ENCODE measurements around the gene PRMT5.

The PRMT5 gene

DNA sequence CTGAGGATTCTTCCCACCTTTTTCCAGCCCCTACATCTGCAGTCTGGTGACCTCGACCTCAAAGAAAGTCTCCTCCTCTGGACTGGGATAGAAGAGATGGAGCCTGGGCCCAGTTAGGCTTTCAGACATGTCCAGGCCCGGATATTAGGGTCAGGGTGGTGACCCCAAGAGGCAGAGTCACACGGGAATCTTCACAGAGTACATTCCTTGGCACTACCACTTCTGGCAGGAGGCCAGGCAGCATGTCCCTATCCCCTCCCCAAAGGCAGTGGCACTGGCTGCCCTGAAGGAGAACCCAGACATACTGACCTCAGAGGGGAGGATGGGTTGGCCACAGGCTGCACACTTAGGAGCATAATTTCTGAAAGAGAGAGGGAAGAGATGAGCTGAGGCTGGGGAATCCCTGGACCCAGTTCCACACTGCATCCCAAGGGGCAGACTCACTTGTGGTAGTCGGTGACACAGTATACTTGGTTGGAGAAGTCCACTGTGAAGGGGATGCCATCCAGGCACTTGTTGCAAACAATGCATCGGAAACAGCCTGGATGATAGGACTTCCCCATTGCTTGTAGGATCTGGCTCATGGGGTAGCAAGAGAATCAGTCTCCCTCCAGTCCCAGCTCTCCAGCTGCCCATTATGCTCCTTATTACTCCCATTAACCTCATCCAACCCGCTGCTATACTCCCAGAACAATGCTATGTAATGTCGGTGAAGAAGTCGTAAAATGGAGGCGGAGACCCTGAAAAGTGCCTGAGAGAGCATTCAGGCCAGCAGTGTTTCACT is 45.5 kb upstream of the PRMT5 start:
- Histone ChIP-seq H3K79me1 (ENCODE audit: low read length) (peaks cover 10% of the 10 kb centered on the region), H3K23ac (ENCODE audit: low read length) (no peak overlapping the region), H2AK5ac (ENCODE audit: low read length) (no peak overlapping the region), H3K4me1 (ENCODE audit: control insufficient read depth, low read depth, low read length) (peaks cover 18% of the 10 kb centered on the region), H3K4me3 (ENCODE audit: low read length) (no peak overlapping the region), H3K36me3 (ENCODE audit: control insufficient read depth, insufficient read depth, low read length) (peaks cover 9% of the 10 kb centered on the region), H3K9ac (ENCODE audit: low read length) (no peak overlapping the region), H2BK15ac (replicated peaks; ENCODE audit: low read depth) (no peak overlapping the region), H3K27me3 (ENCODE audit: insufficient read depth, low read length, poor library complexity) (no peaks in the 10 kb centered on the region), H2BK120ac (ENCODE audit: low read depth, low read length) (no peak overlapping the region), H3K79me2 (ENCODE audit: control insufficient read depth, insufficient read depth, low read length) (peaks cover 7% of the 10 kb centered on the region), H4K5ac (ENCODE audit: low read length) (no peak overlapping the region), H4K8ac (ENCODE audit: low read depth, low read length) (no peak overlapping the region), H3K27ac (ENCODE audit: low read depth, low read length) (no peak overlapping the region), H3K18ac (ENCODE audit: low read length) (no peak overlapping the region), H3K4me2 (ENCODE audit: low read length) (no peak overlapping the region), H3K56ac (ENCODE audit: low read length) (no peak overlapping the region), H3K4ac (ENCODE audit: low read depth, low read length) (no peak overlapping the region), H2BK5ac (ENCODE audit: low read length) (no peak overlapping the region)
- no peak for DNase-seq
- no CpG with 5 or more reads among the region's 9 CpGs for WGBS (ENCODE audit: extremely low coverage, insufficient coverage, low lambda C conversion rate)

DNA sequence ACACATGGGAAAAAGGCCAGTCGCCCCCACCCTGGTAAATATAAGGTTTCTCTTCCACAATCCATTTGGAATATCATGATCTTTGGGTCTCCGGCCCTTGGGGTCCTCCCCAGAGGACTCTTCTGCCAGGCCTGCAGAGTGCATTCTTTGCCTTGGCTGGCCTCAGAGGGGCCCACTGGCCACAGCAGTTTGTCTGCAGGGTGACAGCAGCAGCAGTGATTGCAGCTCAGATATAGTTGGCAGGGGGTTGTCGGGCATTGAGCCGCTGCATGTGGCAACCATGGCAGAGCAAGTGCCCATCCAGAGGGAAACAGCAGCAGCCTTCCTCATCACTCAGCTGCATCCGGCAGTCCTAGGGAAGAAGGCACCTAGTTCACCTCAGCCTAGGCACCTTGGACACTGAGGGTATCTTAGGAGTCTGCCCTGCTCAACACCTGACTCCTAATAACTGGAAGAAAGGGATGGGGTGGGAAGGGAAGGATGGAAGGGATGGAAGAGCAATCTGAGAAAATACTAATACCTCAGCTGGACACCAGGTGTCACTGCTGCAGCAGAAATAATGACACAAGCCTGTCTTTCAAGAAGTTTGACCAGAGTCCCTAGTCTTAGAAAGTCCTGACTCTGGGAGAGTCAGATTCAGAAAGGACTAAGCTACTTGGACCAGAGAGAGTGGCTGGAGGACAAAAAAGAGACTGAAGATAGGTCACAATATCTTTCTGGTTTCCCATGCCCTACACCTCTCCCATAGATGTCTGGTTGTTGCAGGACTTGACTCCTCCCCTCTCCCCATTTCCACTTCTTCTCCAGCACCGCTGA is 44.2 kb upstream of the PRMT5 start:
- H3K27me3 ChIP-seq (ENCODE audit: insufficient read depth, low read length, poor library complexity), result no peaks in the 10 kb centered on the region
- H3K27ac ChIP-seq (ENCODE audit: low read depth, low read length), result no peak overlapping the region
- no peak overlapping the region for H3K4me3 ChIP-seq (ENCODE audit: low read length)
- peak; percentile 76 for DNase-seq
- H3K18ac ChIP-seq (ENCODE audit: low read length), result no peak overlapping the region
- no peak overlapping the region for H2BK5ac ChIP-seq (ENCODE audit: low read length)
- H4K8ac ChIP-seq (ENCODE audit: low read depth, low read length), result no peak overlapping the region
- no peak overlapping the region for H3K4me2 ChIP-seq (ENCODE audit: low read length)
- no peaks in the 10 kb centered on the region for H3K79me2 ChIP-seq (ENCODE audit: control insufficient read depth, insufficient read depth, low read length)
- H2BK120ac ChIP-seq (ENCODE audit: low read depth, low read length), result no peak overlapping the region
- H3K36me3 ChIP-seq (ENCODE audit: control insufficient read depth, insufficient read depth, low read length), result peaks cover 12% of the 10 kb centered on the region
- H3K23ac ChIP-seq (ENCODE audit: low read length), result no peak overlapping the region
- H3K56ac ChIP-seq (ENCODE audit: low read length), result no peak overlapping the region
- H4K5ac ChIP-seq (ENCODE audit: low read length), result no peak overlapping the region
- H2AK5ac ChIP-seq (ENCODE audit: low read length), result no peak overlapping the region
- peaks cover 4% of the 10 kb centered on the region for H3K79me1 ChIP-seq (ENCODE audit: low read length)
- H3K4me1 ChIP-seq (ENCODE audit: control insufficient read depth, low read depth, low read length), result peaks cover 15% of the 10 kb centered on the region
- H3K4ac ChIP-seq (ENCODE audit: low read depth, low read length), result no peak overlapping the region
- no CpG with 5 or more reads among the region's 6 CpGs for WGBS (ENCODE audit: extremely low coverage, insufficient coverage, low lambda C conversion rate)
- no peak overlapping the region for H3K9ac ChIP-seq (ENCODE audit: low read length)
- H2BK15ac ChIP-seq (replicated peaks; ENCODE audit: low read depth), result no peak overlapping the region

GRCh38 chr14:22972313-22972930 is 43.2 kb upstream of the PRMT5 start:
- Histone ChIP-seq H3K27me3 (ENCODE audit: insufficient read depth, low read length, poor library complexity) (no peaks in the 10 kb centered on the region), H3K4ac (ENCODE audit: low read depth, low read length) (no peak overlapping the region), H3K27ac (ENCODE audit: low read depth, low read length) (no peak overlapping the region), H4K8ac (ENCODE audit: low read depth, low read length) (no peak overlapping the region), H3K4me1 (ENCODE audit: control insufficient read depth, low read depth, low read length) (peaks cover 10% of the 10 kb centered on the region), H3K4me3 (ENCODE audit: low read length) (no peak overlapping the region), H2AK5ac (ENCODE audit: low read length) (no peak overlapping the region), H3K23ac (ENCODE audit: low read length) (peak overlapping the region; percentile 24), H3K79me2 (ENCODE audit: control insufficient read depth, insufficient read depth, low read length) (no peaks in the 10 kb centered on the region), H3K9ac (ENCODE audit: low read length) (no peak overlapping the region), H3K79me1 (ENCODE audit: low read length) (peaks cover 4% of the 10 kb centered on the region), H3K4me2 (ENCODE audit: low read length) (no peak overlapping the region), H2BK5ac (ENCODE audit: low read length) (no peak overlapping the region), H3K36me3 (ENCODE audit: control insufficient read depth, insufficient read depth, low read length) (peaks cover 12% of the 10 kb centered on the region), H3K18ac (ENCODE audit: low read length) (no peak overlapping the region), H3K56ac (ENCODE audit: low read length) (no peak overlapping the region), H2BK120ac (ENCODE audit: low read depth, low read length) (no peak overlapping the region), H2BK15ac (replicated peaks; ENCODE audit: low read depth) (no peak overlapping the region), H4K5ac (ENCODE audit: low read length) (no peak overlapping the region)
- no CpG with 5 or more reads among the region's 2 CpGs for WGBS (ENCODE audit: extremely low coverage, insufficient coverage, low lambda C conversion rate)
- DNase-seq, result no peak

DNA sequence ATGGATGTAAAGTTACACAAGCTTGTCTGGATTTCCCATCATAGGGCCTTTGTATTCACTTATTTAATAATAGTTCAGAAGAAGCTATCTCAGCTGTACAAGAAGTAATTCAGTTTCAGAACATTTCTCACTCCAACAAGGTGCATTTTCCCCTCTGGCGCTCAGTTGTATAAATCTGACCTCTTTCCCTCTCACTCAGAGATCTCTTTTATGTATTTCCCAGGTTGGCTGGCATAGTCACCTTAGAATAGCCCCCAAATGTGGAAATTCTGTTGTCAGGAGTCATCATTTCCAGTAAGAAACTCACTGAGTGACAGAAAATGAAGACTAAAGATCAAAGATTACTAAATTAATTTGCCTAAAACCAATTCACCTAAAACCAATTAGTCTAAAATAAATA is 42.0 kb upstream of the PRMT5 start:
- no peak for DNase-seq
- Histone ChIP-seq H3K9ac (ENCODE audit: low read length) (no peak overlapping the region), H3K79me2 (ENCODE audit: control insufficient read depth, insufficient read depth, low read length) (no peaks in the 10 kb centered on the region), H3K79me1 (ENCODE audit: low read length) (peaks cover 4% of the 10 kb centered on the region), H2AK5ac (ENCODE audit: low read length) (no peak overlapping the region), H3K23ac (ENCODE audit: low read length) (no peak overlapping the region), H3K27ac (ENCODE audit: low read depth, low read length) (no peak overlapping the region), H3K4me3 (ENCODE audit: low read length) (no peak overlapping the region), H2BK120ac (ENCODE audit: low read depth, low read length) (no peak overlapping the region), H4K5ac (ENCODE audit: low read length) (no peak overlapping the region), H3K27me3 (ENCODE audit: insufficient read depth, low read length, poor library complexity) (no peaks in the 10 kb centered on the region), H3K36me3 (ENCODE audit: control insufficient read depth, insufficient read depth, low read length) (peaks cover 12% of the 10 kb centered on the region), H4K8ac (ENCODE audit: low read depth, low read length) (no peak overlapping the region), H3K18ac (ENCODE audit: low read length) (no peak overlapping the region), H3K56ac (ENCODE audit: low read length) (no peak overlapping the region), H2BK15ac (replicated peaks; ENCODE audit: low read depth) (no peak overlapping the region), H3K4me2 (ENCODE audit: low read length) (no peak overlapping the region), H2BK5ac (ENCODE audit: low read length) (no peak overlapping the region), H3K4me1 (ENCODE audit: control insufficient read depth, low read depth, low read length) (no peaks in the 10 kb centered on the region), H3K4ac (ENCODE audit: low read depth, low read length) (no peak overlapping the region)
- WGBS (ENCODE audit: extremely low coverage, insufficient coverage, low lambda C conversion rate), result no CpG with 5 or more reads among the region's 1 CpG

GRCh38 chr14:22966783-22967269 is 37.6 kb upstream of the PRMT5 start:
- Histone ChIP-seq H4K5ac (ENCODE audit: low read length) (no peak overlapping the region), H3K18ac (ENCODE audit: low read length) (no peak overlapping the region), H3K27ac (ENCODE audit: low read depth, low read length) (no peak overlapping the region), H3K4ac (ENCODE audit: low read depth, low read length) (no peak overlapping the region), H4K8ac (ENCODE audit: low read depth, low read length) (no peak overlapping the region), H3K4me1 (ENCODE audit: control insufficient read depth, low read depth, low read length) (no peaks in the 10 kb centered on the region), H3K9ac (ENCODE audit: low read length) (no peak overlapping the region), H2AK5ac (ENCODE audit: low read length) (no peak overlapping the region), H2BK120ac (ENCODE audit: low read depth, low read length) (no peak overlapping the region), H3K4me2 (ENCODE audit: low read length) (no peak overlapping the region), H3K79me2 (ENCODE audit: control insufficient read depth, insufficient read depth, low read length) (no peaks in the 10 kb centered on the region), H3K36me3 (ENCODE audit: control insufficient read depth, insufficient read depth, low read length) (peaks cover 3% of the 10 kb centered on the region), H3K23ac (ENCODE audit: low read length) (no peak overlapping the region), H3K56ac (ENCODE audit: low read length) (no peak overlapping the region), H3K27me3 (ENCODE audit: insufficient read depth, low read length, poor library complexity) (no peaks in the 10 kb centered on the region), H2BK15ac (replicated peaks; ENCODE audit: low read depth) (no peak overlapping the region), H2BK5ac (ENCODE audit: low read length) (no peak overlapping the region), H3K79me1 (ENCODE audit: low read length) (no peaks in the 10 kb centered on the region), H3K4me3 (ENCODE audit: low read length) (no peak overlapping the region)
- no peak for DNase-seq
- WGBS (ENCODE audit: extremely low coverage, insufficient coverage, low lambda C conversion rate), result no CpG with 5 or more reads among the region's 4 CpGs

Measured in mesendoderm (in vitro differentiated cells).